RCC 7860 (cell line): ENCODE data around the gene FGFR4.

Experiments used
- DNase-seq: peaks from one replicate; pipeline ENCODE4 v3.0.0-alpha.2; 2015; ENCODE audit warnings: low spot score
- FAIRE-seq: peaks from 2 replicates; lab custom pipeline; 2012; peaks lifted over from hg19 to GRCh38; lab: Jason Lieb, UNC

FGFR4 gene

GRCh38 chr5:177130211-177131018, 43.7 kb downstream of the FGFR4 start:
- DNase-seq = no peak
- no peak for FAIRE-seq

DNA sequence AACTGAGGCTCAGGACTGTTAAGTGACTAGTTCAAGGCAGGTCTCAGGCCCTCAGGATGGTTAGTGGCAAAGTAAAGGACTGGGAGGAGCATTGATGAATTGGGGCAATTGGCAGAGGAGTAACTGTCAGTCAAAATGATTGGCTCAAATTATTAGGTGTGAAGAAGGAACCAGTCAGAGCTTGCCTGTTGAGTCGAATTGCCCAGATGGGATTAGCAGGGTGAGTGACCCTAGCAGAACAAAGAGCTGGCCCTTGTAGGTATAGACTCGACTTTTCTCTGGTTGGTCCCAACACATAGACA, 44.3 kb downstream of the FGFR4 start:
- DNase-seq (no peak), FAIRE-seq (no peak)

GRCh38 chr5:177131352-177132135, 44.8 kb downstream of the FGFR4 start:
- DNase-seq (no peak), FAIRE-seq (no peak)

DNA sequence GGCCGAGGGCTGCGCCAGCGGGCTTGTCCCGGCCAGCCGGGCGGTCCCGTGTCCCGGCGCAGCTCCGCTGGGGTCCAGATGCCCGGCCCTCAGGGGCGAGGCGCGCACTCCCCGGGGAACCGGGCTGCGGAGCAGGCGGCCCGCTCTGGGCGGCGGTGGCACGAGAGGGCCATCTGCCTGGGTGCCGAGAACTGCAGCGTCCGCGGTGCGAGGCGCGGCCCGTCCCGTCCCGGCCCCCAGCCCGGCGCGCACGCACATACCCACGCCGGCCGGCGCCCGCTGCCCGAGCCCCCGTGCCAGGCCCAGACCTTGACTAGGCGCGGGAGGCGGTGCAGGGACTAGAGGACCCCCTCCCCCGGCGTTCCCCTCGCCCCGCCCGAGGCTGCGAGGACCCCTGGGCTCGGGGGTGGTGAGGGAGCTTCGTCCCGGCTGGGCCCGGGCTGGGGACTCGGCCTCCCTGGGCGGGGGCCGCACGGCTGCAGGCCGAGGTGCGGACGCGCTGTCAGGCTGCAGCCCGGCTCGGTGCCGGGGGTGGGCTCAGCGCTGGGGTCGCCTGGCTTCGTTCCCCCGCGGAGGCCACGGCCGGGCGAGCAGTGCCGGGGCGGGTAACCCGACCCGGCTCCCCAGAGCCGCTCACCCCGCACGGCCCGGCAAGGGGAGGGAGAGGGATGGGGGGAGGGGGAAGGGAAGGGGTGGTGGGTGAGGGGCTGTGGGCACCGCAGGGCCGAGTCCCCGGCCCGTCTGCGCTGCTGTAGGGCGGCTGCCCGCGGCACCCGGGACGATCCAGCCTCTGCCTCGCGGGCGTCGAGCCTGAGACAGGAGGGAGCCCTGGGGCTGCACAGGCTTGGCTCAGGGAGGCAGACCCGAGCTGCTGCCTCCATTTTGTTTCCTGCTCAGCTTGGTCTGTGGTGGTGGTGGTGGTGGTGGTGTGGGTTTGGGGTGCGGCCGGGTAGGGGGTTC, 45.7 kb downstream of the FGFR4 start:
- no peak for DNase-seq

DNA sequence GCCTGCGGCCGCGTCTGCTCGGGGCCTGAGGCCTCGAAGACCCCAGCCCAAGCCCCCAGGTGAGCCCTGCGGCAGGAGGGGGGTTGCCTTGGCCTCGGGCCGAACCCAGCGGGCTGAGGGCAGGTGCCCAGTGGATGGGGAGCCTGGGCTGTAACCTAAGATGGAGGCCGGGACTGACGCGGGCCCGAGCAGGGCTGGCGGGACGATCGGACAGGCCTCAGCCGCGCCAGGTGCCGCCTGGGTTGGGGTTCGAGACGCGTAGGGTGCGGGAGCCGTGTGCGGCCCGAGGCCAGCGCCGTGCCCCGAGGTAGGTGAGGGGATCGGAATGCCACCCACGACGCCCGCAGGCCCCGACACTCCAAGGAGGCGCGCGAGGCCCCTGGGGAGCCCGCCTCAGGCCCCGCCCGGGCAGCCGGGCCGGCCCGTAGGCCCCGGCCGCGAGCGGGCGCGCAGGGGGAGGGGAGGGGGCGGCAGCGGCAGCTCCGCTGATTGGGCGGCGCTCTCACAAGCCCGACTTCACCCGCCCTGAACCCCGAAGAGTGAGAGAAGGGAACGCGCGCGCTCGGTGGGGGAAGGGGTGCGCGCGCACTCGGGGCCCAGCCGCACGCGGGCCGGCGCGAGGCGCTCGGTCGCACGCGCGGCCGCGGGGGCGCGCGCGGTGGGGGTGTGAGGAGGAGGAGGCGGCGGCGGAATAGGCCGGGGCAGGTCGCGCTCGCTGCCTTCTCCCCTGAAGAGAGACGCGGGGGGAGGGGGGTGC, 46.6 kb downstream of the FGFR4 start, which contains the start of gene NSD1:
Gene NSD1 (plus strand): TSS at position 678 of the 757 bp plus-strand sequence. CDS start 1,331 bp downstream, outside the sequence.
- FAIRE-seq (no peak), DNase-seq (peak; percentile 29)

More for the DNA sequence above, 45.7 kb downstream of the FGFR4 start:
- FAIRE-seq = no peak

GRCh38 chr5:177133853-177134696, 47.4 kb downstream of the FGFR4 start:
- FAIRE-seq = no peak
- peak; percentile 24 for DNase-seq

DNA sequence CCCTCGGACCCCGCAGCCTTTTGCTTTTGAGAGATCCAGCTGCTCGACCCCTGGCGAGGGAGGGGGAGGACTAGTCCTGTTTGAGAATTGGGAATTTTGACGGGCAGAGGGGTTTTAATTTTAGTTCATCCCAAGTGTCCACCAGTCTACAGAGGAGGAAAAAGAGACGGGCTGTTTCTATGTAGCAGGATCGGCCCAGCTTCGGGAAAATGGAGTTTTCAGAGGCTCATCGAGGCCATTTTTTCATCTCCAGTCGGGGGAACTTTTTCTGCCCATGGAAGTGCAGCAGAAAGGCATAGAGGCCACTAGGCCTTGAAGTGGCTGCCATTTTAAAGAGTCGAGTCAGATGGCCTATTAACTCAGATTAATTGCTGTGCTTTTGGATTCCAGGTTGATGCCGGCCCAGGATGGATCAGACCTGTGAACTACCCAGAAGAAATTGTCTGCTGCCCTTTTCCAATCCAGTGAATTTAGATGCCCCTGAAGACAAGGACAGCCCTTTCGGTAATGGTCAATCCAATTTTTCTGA, 48.0 kb downstream of the FGFR4 start:
- DNase-seq (no peak), FAIRE-seq (no peak)

DNA sequence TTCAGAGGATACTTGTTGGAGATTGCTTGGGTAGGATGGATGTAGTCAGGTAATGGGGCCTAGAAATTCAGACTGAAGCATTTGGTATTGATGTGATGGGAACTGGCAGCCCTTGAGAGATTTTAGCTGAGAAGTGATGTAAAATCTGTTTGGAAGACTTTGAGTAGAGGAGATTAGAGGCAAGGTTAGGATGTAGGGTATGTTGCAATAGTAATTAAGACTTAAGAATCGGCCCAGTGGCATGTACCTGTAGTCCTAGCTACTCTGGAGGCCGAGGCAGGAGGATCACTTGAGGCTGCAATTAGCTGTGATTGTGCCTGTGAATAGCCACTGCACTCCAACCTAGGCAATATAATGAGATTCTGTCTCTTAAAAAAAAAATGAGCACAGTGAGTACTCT, 53.6 kb downstream of the FGFR4 start:
- no peak for FAIRE-seq
- no peak for DNase-seq

- no peak for FAIRE-seq
- no peak for DNase-seq
Observed at GRCh38 chr5:177141496-177141895, 54.8 kb downstream of the FGFR4 start.

- no peak for FAIRE-seq
- DNase-seq = no peak
Observed at GRCh38 chr5:177142098-177142611, 55.4 kb downstream of the FGFR4 start.

DNA sequence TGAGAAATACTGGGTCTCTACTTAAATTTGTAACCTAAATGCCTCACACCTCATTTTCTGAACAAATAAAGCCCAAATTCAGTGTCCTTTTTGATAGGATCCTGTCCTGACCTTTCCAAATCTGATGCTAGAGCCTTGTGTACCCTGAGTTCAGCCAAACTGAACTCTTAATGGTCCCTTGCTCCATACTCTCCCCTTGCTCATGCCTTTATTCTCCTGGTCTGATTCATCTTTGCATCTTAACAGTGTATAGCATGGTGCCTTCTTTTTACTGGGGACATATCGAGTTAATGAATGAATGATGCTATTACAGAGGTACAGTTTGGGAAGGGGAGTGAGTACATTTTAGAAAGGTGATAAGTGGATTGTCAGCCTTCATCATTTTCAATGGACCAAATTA, 56.1 kb downstream of the FGFR4 start:
- no peak for DNase-seq
- no peak for FAIRE-seq

DNA sequence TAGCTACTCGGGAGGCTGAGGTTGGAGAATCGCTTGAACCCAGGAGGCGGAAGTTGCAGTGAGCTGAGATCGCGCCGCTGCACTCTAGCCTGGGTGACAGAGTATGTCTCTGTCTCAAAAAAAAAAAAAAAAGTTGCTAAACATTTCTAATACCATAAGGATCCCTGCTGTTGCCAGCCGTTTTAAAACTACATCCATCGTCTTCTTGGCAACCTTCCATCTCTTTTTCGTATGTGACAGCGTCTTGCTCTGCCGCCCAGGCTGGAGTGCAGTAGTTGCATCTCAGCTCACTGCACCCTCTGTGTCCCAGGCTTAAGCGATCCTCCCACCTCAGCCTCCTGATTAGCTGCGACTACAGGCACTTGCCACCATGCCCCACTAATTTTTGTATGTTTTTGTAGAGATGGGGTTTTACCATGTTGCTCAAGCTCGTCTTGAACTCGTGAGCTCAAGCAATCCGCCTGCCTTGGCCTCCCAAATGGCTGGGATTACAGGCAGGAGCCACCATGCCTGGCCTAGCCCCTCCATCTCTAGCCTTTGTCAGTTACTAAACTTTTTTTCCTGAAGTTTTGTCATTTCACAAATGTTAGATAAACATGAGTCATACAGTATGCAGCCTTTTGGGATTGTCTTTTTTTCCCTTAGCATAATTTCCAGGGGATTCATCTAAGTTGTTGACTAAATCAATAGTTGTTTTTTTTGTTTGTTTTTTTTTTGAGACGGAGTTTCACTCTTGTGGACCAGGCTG, 60.4 kb downstream of the FGFR4 start:
- DNase-seq (no peak), FAIRE-seq (no peak)
